GF-D8 (cell line): Measurements from ENCODE around the gene RPL34.
"Not testable (repeated sequence)": the region's sequence is repeated elsewhere in the genome, so short reads cannot be mapped to it uniquely, and the experiment has no call there.

Experiments used
- DNase-seq: peaks from one replicate; lab custom pipeline; 2025; lab: John Stamatoyannopoulos, UW

The RPL34 gene

DNA sequence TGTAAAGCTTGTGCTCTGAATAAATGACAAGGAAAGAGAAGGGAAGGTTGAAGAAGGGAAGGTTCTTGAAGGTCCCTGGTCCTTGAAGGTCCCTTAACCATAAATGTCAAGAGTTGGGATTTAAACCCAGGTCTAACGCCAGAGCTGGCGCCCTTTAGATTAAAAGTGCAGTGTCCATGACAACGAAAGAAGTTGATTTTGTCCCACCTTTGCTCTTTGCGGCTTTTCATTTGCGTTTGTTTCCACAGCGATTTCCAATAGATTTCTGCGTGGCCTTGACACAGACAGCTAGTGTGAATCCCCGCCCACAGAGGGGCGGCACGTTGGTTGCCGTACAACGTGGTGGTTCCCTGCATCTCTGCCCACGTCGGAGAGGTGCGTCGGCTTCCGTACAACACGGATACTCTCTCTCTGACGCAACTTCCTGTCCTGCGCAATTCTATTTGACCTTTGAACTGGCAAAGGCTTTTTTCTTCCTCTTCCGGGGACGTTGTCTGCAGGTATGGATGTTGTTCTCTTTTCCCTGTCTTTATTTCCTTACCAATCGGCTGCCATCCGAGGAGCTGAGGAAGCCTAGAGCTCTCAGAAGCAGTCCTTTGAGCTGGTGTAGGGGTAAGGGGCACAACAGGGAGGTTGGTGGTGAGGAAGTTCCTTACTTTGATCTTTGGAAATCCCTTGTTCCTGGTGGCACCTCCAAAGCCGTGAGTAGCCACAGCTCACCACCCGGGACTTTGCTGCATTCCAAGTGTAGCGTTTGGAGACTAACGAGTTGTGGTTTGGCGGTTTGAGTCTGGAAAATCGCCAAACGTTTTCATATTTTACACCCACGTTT lies at the start of gene RPL34:
TSS of gene RPL34 (plus strand) at position 476 of the 832 bp plus-strand sequence. CDS start 1,384 bp downstream, outside the sequence.
- peak; percentile 97 for DNase-seq

DNA sequence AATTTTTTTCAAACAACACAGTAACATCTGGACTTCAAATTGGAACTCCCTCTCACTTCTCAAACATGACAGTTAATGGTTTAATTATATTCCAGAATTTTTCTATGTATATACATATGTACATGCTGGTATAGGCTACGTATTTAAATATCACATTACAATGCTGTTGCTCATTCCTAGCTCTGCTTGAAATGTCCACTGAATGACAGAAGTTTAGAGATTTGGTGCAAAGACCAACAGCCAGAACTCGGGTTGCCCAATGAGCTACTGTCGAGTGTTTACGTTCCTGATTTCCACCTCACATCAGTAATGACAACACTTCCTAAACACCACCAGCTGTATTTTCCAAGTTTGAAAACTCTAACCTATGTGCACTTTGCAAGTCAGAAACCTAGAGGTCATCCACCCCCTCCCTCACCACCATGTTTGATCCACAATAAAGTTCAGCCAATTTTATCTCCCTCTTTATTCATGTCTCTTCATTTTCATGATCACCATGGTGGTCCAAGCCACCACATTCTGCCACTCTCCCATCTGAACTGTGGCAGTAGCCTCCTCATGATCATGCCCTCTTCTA lies 49.3 kb upstream of the RPL34 start:
- no peak for DNase-seq

DNA sequence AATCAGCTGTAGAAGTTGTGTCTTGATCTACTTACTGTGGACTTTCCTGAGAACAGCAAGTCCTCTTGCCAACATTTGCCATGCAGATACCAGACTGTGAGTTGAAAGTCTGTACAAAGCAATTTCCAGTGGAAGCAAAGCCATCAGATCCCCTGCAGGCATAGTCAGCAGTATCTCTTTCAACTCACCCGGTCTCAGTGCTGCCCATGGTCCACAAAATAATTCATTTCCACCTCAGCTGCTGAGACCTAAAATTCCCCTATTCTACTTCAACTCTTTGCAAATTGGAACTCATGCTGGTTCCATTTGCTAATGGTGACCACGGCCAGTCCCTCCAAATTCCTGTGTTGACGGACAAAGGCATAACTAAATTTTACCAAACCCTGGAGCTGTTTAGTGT lies 46.0 kb upstream of the RPL34 start:
- no peak for DNase-seq

DNA sequence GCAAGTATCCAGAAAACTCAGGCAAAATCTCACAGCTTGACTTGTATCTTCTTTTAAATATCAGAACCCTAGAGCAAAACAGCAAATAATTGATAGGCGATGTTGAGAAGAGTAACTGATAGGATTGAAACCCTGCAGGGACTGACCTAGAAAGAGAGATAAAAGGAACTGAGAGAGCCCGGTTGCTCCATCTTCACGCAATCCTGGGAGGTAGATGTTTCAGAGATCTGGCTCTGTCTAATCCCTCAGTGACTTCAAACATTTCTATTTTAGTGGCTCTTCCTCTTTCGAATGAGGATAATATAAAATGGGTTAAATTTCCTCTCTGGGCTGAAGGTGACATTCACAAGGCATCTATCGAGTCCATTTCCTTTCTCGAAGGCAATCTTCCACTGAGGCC lies 39.3 kb upstream of the RPL34 start:
- DNase-seq = no peak

DNA sequence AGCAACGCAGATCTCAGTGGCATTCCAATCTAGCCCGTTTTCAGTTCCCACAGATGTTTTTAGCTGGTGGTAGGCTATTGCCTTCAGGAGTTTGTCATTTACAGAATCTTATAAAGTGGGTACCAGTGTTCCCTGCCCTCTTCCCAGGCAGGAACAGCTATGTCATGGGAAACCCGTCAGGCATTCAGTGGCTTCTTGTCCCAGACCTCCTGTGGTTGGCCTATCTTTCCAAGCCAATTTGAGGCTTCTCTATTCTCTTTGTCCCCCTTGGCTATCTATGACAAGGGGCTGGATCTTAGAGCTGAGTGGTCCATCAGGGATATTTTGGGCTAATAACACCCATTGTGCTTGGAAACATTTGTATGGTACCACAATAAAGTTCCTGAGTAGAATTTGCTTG lies 33.6 kb upstream of the RPL34 start:
- DNase-seq = no peak

DNA sequence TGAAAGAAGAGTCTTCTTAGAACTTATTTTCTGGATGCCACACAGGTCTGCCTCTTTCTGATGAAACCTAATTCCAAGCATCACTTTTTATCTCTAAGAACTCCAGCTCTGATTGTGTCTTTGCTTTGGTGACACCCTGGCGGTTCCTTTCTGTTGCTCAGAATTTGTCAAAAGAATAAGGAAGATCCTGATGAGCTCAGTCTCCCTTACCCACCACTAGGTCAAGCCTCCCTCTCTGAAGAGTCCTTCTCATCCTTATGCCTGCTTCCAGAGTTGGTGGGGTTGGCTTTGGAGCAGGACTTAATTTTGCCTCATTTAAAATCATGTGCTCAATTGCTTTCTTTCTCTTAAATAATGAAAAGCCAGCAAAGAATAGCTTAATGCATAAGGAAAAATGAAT lies 31.5 kb upstream of the RPL34 start:
- DNase-seq = no peak

DNA sequence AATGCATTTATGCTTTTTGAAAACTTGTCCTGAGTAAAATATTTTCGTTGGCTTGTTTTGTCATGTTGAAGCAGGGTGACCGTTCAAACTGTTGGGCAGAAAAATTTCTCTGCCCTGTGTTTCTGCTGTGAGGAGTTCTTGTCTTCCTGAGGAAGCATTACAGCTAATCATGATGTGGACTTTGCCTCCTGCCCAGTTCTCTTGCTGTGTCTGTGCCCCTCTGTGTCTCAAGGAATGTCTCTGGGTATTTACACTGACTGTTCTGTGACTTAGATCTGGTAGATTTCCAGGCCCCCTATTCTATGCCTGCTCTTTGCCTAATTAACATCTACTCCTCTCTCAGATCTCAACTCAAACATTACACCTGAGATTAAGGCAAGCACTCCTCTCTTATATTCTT lies 30.4 kb upstream of the RPL34 start:
- no peak for DNase-seq

DNA sequence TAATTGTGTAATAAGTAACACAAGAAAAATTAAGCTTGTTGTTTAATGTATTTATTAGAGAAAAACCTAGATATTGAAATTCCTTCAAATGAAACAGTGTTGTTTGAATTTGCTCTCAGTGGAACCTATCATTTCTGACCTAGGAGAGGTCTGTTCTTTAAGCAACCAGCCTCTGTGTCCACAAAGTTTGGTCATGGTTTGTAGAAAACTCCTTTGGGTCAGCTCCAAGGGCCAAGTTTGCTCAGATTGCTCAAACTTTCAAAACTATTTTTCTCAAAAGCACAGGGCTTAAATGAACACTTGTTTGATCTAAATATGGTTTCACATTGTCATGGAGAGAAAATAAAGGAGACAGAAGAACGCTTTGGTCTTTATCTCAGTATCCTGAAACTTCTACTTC lies 29.6 kb upstream of the RPL34 start:
- no peak for DNase-seq

DNA sequence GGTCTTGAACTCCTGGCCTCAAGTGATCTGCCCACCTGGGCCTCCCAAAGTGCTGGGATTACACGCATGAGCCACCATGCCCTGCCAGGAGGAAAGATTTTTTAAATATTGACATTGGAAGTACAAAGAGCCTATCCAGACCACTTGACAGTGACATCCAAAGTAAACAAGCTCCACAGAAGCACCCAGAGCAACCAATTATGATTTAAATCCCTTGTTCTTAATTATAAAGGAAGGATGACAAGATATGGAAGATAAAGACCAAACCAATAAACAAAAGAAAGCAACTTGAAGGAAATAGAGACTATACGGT lies 27.7 kb upstream of the RPL34 start:
- DNase-seq = no peak

DNA sequence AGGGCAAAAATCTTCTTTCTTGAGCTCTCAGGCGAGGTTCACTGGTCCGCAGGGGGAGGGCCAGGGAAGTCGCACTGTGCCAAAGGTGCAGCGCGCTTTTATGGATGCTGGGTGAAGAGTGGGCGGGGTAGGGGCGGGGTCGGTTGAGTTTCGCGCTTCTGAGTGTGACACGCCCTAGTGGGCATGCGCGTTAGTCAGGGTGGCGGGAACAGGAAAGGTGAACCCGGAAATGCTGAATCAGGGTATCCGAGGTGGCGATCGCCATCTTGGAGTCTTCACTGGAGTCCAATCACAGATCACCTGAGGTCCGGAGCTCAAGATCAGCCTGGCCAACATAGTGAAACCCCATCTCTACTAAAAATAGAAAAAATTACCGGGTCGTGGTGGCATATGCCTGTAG lies 26.1 kb upstream of the RPL34 start:
- DNase-seq = not testable (repeated sequence)

DNA sequence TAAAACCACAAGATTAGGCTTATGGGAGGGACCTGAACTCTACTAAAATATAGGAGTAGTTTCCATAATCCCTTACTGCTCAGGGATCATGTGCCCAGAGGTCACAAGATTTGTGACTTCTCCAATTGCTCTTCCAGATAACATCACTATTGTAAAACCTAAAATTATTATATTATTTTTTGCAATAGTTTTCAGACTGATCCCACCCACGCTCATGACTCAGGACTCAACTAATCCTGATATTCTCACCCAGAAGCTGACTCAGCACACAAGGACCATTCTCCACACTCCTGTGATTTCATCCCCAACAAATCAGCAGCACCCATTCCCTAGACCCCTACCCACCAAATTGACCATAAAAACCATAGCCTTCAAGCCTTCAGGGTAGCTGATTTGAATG lies 24.0 kb upstream of the RPL34 start:
- no peak for DNase-seq

DNA sequence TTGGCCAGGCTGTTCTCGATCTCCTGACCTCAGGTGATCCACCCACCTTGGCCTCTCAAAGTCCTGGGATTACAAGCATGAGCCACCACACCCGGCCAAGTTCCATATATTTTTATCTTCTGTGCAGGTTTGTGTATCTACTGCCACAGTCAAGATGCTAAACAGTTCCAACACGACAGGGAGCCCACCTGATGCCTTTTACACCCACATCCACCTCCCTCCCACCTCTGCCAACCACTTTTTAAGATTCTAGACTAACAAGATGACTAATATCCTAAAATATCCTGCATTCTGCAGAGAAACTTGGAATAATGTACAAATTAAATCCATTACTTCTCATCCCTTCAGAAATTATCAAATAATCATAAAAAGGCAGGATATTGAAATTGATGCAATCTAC lies 19.3 kb upstream of the RPL34 start:
- no peak for DNase-seq

DNA sequence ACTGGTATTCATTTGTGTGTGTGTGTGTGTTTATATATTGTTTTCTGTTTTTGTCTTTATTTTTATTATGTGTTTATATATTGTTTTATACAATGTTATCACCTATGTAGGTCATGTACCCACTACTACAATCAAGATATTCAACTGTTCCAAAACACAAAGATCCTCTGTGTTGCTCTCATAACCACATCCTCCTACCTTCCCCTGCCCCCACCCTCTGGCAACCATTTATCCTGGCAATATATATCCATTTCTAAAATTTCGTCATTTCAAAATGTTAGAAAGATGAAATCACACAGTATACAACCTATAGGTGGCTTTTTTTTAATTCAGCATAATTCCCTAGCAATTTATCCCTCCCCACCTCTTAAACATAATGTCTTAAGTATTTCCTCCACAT lies 18.8 kb upstream of the RPL34 start:
- DNase-seq = no peak

DNA sequence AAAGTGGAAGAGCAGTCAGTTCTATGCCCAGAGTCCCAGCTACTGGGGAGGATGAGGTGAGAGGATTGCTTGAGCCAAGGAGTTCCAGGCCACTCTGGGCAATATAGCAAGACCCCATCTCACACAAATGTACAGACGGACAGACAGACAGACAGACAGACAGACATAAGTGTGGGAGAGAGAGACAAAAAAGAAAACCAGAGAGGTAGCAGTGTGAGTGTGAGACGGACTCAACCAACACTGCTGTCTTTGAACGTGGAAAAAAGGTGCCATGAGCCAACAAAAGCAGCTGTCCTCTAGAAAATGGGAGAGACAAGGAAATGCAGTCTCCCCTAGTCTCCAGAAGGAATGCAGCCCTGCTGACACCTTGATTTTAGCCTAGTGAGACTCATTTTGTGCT lies 18.2 kb upstream of the RPL34 start:
- no peak for DNase-seq

DNA sequence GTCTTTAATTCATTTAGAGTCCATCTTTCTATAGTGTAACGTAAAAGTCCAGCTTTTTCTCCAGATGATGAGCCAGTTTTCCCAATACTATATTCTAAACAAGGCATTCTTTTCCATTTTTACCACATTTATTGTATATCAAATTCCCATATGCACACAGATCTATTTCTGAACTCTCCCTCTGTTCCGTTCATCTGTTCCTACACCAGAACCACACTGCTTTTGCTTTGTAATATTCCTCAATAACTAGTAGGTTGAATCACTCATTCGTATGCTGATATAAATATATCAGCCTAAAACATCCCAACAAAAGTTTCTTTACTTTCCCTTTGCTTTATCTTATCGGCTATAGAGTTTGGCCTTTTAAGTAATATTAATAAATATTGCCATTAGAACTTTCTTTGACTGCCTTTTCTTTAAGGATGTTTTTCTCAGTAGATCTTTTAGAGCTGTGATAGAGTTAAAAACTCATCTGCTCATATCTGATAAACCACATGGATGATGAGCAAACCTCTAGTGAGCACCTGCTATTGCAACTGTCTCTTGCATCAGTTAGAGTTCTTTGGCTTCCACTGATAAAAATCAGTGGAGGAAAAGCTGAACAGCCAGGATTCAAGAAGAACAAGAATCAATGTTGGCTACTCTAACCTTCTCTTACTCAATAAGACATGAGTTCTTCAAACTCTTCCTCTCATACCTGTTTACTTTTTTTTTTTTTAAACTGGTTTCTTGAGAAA lies 13.1 kb upstream of the RPL34 start:
- DNase-seq = peak; percentile 34

DNA sequence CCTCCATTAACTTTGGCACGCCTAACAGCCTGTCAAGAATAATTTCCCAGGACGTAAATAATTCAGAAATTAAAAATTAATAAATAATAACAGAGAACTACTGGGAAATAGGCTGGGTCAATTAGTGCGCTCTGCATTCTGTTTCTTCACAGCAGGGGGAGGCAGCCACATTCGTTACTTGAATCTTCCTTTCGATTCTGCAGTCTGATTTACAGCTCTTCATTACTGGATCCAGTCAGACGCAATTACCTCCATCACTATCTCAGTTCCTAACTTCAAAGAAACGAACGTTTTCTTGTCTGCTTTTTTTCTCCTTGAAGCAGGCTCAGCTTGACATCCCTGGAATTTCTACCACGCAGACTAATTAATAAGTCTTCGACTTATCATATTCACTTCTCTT lies 9.0 kb upstream of the RPL34 start:
- no peak for DNase-seq

DNA sequence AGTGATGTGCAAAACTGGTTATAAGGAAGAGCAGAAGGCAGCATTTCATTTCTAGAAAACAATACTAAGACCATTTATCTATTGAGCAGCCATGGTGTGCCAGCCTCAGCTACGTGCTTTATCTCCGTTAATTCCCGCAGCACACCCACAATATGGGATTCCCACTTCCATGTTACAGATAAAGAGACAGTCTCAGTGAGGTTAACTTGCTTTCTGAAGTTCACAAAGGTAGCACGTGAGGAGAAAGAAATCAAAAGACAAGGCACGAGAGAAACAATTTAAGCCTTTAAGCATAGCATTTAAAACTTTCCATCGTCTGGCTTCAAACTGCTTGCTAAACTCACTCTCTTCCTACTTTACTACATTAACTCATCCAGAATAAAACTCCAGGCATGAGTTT lies 8.0 kb upstream of the RPL34 start:
- no peak for DNase-seq

DNA sequence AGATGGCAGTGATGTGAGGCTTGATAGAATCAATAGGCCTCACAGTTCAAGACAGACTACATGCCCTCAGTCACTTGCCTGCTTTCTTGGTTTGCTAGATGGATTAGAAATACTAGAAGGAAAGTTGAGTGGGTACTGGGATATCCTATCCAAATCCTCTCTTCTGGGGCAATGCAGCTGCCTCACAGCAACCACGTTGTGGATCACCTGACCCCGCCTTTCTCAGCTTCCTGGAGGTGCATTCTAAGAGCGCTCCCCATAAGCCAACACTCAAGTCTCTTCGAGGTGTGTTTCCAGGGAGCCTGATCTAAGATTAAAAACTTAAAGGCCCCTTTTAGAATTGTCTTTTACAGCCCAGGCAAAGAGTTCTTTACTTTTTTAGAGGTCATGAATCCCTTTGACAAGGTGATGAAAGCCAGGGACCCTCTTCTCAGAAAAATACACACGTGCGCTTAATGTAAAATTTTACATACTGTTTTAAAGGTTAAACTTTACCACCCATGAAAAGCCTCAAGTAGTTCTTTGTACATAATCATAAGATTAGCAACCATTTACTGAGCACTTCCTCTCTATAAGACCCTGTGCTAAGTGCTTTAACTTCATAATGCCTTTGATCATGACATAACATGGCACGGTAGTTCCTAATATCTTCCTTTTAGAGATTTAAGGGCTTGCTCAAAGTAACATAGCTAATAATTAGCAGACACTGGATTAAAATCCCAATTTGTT lies 840 bp upstream of the RPL34 start:
- peak; percentile 27 for DNase-seq

DNA sequence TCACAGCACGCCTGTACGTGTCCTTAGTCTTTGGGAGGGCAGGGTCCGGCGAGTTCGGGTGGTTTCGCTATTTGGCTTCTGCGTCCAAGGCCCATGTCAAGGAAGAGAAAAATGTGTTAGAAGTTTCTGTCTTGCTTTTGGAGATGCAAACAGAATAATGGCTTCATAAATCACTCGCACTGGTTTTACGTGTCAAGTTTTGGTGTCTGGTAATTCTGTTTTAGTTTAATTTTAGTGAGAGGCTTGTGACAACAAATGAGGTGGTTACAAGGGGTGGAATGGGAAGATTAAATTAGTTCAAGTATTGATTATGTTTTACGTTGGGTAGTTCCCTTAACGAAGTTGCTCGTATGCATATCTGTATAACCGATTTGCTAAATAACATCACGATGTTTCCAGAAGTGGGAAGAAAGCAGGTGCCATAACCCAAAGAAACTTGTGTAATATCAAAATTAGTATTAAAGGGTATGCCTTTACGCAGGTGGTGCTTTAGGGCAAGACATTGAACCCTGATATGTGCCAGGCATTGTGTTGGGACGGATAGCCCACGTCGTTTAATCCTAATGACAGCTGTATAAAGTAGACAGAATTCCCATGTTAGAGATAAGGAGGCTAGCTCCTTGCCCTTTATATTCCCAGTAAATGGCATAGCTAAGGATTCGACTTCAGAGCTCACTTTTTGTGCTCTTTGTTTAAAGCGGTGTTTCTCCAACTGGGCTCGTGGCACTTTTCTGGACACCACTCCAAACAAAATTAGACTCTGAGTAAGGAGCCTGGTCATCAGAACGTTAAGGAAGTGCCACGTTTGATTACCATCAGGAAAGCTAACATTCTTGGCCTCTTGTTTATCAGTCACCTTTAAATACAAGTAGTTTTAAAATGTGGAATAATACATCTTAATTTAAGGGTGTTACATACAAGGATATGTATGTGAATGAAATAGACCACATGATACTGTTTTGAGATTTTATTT lies 843 bp downstream of the RPL34 start:
- no peak for DNase-seq

DNA sequence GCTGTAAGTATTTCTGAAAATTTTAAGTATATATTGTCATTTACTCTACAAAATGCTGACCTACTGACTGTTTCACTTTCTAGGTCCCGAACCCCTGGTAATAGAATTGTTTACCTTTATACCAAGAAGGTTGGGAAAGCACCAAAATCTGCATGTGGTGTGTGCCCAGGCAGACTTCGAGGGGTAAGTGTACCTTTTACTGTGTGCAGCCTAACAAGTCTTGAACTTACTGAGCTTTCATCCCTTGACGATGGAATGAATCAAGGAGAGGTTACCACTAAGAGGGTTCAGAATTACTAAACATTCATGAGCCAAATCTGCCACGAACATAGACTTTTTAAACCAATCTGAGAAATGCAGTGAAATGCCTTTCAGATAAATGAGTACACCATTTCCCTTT lies 1.6 kb downstream of the RPL34 start:
- no peak for DNase-seq

DNA sequence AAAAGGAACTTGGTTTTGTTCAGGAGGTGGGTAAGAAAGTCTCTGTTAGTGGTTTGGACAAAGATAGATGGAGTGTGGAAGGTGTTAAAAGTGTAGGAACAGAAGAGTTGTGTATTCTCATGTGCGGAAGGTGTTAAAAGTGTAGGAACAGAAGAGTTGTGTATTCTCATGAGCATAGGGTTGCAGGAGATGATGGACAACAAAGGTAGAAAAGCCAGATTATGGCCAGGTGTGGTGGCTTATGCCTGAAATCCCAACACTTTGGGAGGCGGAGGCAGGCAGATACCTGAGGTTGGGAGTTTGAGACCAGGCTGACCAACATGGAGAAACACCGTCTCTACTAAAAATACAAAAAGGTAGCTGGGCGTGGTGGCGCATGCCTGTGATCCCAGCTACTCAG lies 2.5 kb downstream of the RPL34 start:
- no peak for DNase-seq
